IMR-90 (cell line): ENCODE results near the gene ANK2. TPM values are rescaled to one million over a fixed set of nuclear protein-coding genes. Genes with fewer than 3 reads are reported as not detected.

ENCODE experiments used
- ATAC-seq: fragments of 200-7000 bp; cut with Tn5 transposase; 2 replicates; pipeline ENCODE4 v1.9.1; 2020; ENCODE audit warnings: low read depth, mild to moderate bottlenecking, moderate library complexity
- BruUV-seq: library from RNA; stranded (reverse); fragments of 400-500 nt; replicated peaks from 2 replicates; lab custom pipeline; 2021; lab: Mats Ljungman, UMichigan
- CTCF ChIA-PET: fragments of 300-600 bp; formaldehyde crosslinking; extraction: SDS; loops from one replicate; lab custom pipeline; 2021; ENCODE audit warnings: antibody characterized with exemption; lab: Yijun Ruan, JAX
- POLR2A ChIA-PET: fragments of 300-600 bp; sonication (Branson Sonifier 250); formaldehyde crosslinking; loops from one replicate; lab custom pipeline; 2022; ENCODE audit warnings: antibody characterized with exemption; ENCODE audit not compliant: unreplicated experiment; lab: Charles Lee
- DNase-seq: peaks from one replicate; pipeline ENCODE4 v3.0.0; 2013
- H2AFZ ChIP-seq: replicated peaks from 2 replicates; pipeline ENCODE3; 2013; ENCODE audit warnings: low read length, mild to moderate bottlenecking; ENCODE audit not compliant: poor library complexity
- H2AK5ac ChIP-seq: 2 replicates; pipeline ENCODE4 v1.6.1; 2013; ENCODE audit warnings: low read depth, low read length, inconsistent platforms
- H2AK9ac ChIP-seq: replicated peaks from 2 replicates; pipeline ENCODE3; 2013; ENCODE audit warnings: mild to moderate bottlenecking, low read depth, low read length, moderate library complexity; ENCODE audit not compliant: poor library complexity
- H2BK120ac ChIP-seq: 2 replicates; pipeline ENCODE4 v1.6.1; 2013; ENCODE audit warnings: low read depth, low read length, inconsistent platforms
- H2BK15ac ChIP-seq: 3 replicates; pipeline ENCODE4 v1.6.1; 2013; ENCODE audit warnings: low read depth, low read length, inconsistent platforms
- H2BK20ac ChIP-seq: 2 replicates; pipeline ENCODE4 v1.6.1; 2013; ENCODE audit warnings: low read depth, mild to moderate bottlenecking, inconsistent platforms, low read length, moderate library complexity
- H2BK5ac ChIP-seq: 2 replicates; pipeline ENCODE4 v1.6.1; 2013; ENCODE audit warnings: mild to moderate bottlenecking, low read depth, low read length, inconsistent platforms; ENCODE audit not compliant: poor library complexity, severe bottlenecking
- H3K14ac ChIP-seq: replicated peaks from 2 replicates; pipeline ENCODE4 v1.6.1; 2013; ENCODE audit warnings: low read depth, low read length, inconsistent platforms
- H3K18ac ChIP-seq: 2 replicates; pipeline ENCODE4 v1.6.1; 2013; ENCODE audit warnings: low read depth, low read length, control low read depth
- H3K23ac ChIP-seq: 2 replicates; pipeline ENCODE4 v1.6.1; 2013; ENCODE audit warnings: low read depth, low read length, inconsistent platforms
- H3K27ac ChIP-seq: 2 replicates; pipeline ENCODE4 v1.5.1; 2013; ENCODE audit warnings: mild to moderate bottlenecking, control low read depth, low read length; ENCODE audit not compliant: insufficient read depth
- H3K27me3 ChIP-seq: 2 replicates; pipeline ENCODE4 v1.6.1; 2013; ENCODE audit warnings: low read length; ENCODE audit not compliant: control insufficient read depth, insufficient read depth
- H3K36me3 ChIP-seq: 2 replicates; pipeline ENCODE4 v1.6.1; 2013; ENCODE audit warnings: low read length, mixed read lengths; ENCODE audit not compliant: control insufficient read depth, insufficient read depth
- H3K4ac ChIP-seq: 2 replicates; pipeline ENCODE4 v1.6.1; 2013; ENCODE audit warnings: low read depth, low read length, inconsistent platforms
- H3K4me1 ChIP-seq: 2 replicates; pipeline ENCODE4 v1.6.1; 2013; ENCODE audit warnings: low read length, mixed read lengths; ENCODE audit not compliant: control insufficient read depth, insufficient read depth
- H3K4me2 ChIP-seq: 2 replicates; pipeline ENCODE4 v1.6.1; 2013; ENCODE audit warnings: low read depth, mild to moderate bottlenecking, control low read depth, low read length, moderate library complexity
- H3K4me3 ChIP-seq: 2 replicates; pipeline ENCODE4 v1.5.1; 2013; ENCODE audit warnings: low read depth, mild to moderate bottlenecking, control low read depth, low read length, moderate library complexity; ENCODE audit not compliant: insufficient read depth
- H3K56ac ChIP-seq: 2 replicates; pipeline ENCODE4 v1.6.1; 2013; ENCODE audit warnings: low read length, inconsistent platforms; ENCODE audit not compliant: insufficient read depth; ENCODE audit errors: extremely low read depth
- H3K79me1 ChIP-seq, 2 experiments: 2 replicates each; pipeline ENCODE4 v1.6.1; 2013; ENCODE audit warnings: low read length in 2 of 2, inconsistent platforms in 1 of 2, low read depth in 1 of 2
- H3K9ac ChIP-seq: 2 replicates; pipeline ENCODE4 v1.6.1; 2013; ENCODE audit warnings: low read depth, low read length, control low read depth
- H3K9me1 ChIP-seq: 2 replicates; pipeline ENCODE4 v1.6.1; 2013; ENCODE audit warnings: low read length, inconsistent platforms; ENCODE audit not compliant: insufficient read depth
- H3K9me3 ChIP-seq: 2 replicates; pipeline ENCODE4 v1.6.1; 2013; ENCODE audit warnings: low read length; ENCODE audit not compliant: control insufficient read depth, insufficient read depth
- H4K20me1 ChIP-seq: 2 replicates; pipeline ENCODE4 v1.6.1; 2013; ENCODE audit warnings: low read length, inconsistent platforms; ENCODE audit not compliant: insufficient read depth
- H4K5ac ChIP-seq: 2 replicates; pipeline ENCODE4 v1.6.1; 2013; ENCODE audit warnings: mild to moderate bottlenecking, low read depth, low read length, control low read depth
- H4K8ac ChIP-seq, 2 experiments: 2 replicates each; pipeline ENCODE4 v1.6.1; 2013; ENCODE audit warnings: low read depth in 2 of 2, low read length in 2 of 2, control low read depth in 1 of 2, inconsistent platforms in 1 of 2
- H4K91ac ChIP-seq: 2 replicates; pipeline ENCODE4 v1.6.1; 2013; ENCODE audit warnings: low read depth, low read length, inconsistent platforms; ENCODE audit not compliant: insufficient read depth
- BHLHE40 ChIP-seq: fragments of 150-350 bp; IDR thresholded peaks from 2 replicates; pipeline ENCODE4 v1.6.1; 2016; ENCODE audit warnings: mild to moderate bottlenecking, low read depth, low read length
- CEBPB ChIP-seq: IDR thresholded peaks from 2 replicates; pipeline ENCODE4 v1.6.1; 2012; ENCODE audit warnings: low read depth, low read length, improper control_type of control experiment
- CHD1 ChIP-seq: IDR thresholded peaks from 2 replicates; pipeline ENCODE4 v1.6.1; 2012; ENCODE audit warnings: low read depth, low read length, improper control_type of control experiment
- CTCF ChIP-seq: conservative IDR thresholded peaks from 2 replicates; pipeline ENCODE4 v1.5.1; 2012; ENCODE audit warnings: mild to moderate bottlenecking, low read depth, low read length, improper control_type of control experiment
- ELK1 ChIP-seq: fragments of 150-350 bp; IDR thresholded peaks from 2 replicates; pipeline ENCODE4 v1.6.1; 2016; ENCODE audit warnings: low read depth, mild to moderate bottlenecking, low read length, moderate library complexity, borderline replicate concordance
- FOS ChIP-seq: fragments of 150-350 bp; IDR thresholded peaks from 2 replicates; pipeline ENCODE4 v1.6.1; 2016; ENCODE audit warnings: low read depth, low read length
- MAFK ChIP-seq: IDR thresholded peaks from 2 replicates; pipeline ENCODE4 v1.6.1; 2012; ENCODE audit warnings: low read depth, low read length, improper control_type of control experiment
- MAZ ChIP-seq: IDR thresholded peaks from 2 replicates; pipeline ENCODE4 v1.6.1; 2012; ENCODE audit warnings: low read depth, mild to moderate bottlenecking, low read length, improper control_type of control experiment, moderate library complexity, borderline replicate concordance
- MXI1 ChIP-seq: IDR thresholded peaks from 2 replicates; pipeline ENCODE4 v1.6.1; 2012; ENCODE audit warnings: low read depth, mild to moderate bottlenecking, low read length, moderate library complexity, borderline replicate concordance
- NFE2L2 ChIP-seq: fragments of 150-350 bp; IDR thresholded peaks from 2 replicates; pipeline ENCODE4 v1.6.1; 2016; ENCODE audit warnings: low read depth, mild to moderate bottlenecking, low read length
- POLR2A ChIP-seq: IDR thresholded peaks from 2 replicates; pipeline ENCODE4 v1.6.1; 2012; ENCODE audit warnings: mild to moderate bottlenecking, low read depth, low read length
- RAD21 ChIP-seq: IDR thresholded peaks from 2 replicates; pipeline ENCODE4 v1.6.1; 2012; ENCODE audit warnings: low read length, improper control_type of control experiment
- RCOR1 ChIP-seq: IDR thresholded peaks from 2 replicates; pipeline ENCODE4 v1.6.1; 2012; ENCODE audit warnings: mild to moderate bottlenecking, low read length, improper control_type of control experiment; ENCODE audit not compliant: insufficient replicate concordance
- RFX5 ChIP-seq: IDR thresholded peaks from 2 replicates; pipeline ENCODE4 v1.8.0; 2012; ENCODE audit warnings: low read depth, mild to moderate bottlenecking, low read length, moderate library complexity
- SMC3 ChIP-seq: fragments of 150-350 bp; IDR thresholded peaks from 2 replicates; pipeline ENCODE4 v1.6.1; 2016; ENCODE audit warnings: low read depth, mild to moderate bottlenecking, antibody characterized with exemption, low read length, moderate library complexity
- USF2 ChIP-seq: fragments of 150-350 bp; IDR thresholded peaks from 2 replicates; pipeline ENCODE4 v1.6.1; 2017; ENCODE audit warnings: mild to moderate bottlenecking, antibody characterized with exemption, low read length, low read depth
- dilution Hi-C: fragments of 300-500 bp; cut with HindIII; formaldehyde crosslinking; loops from one replicate; pipeline ENCODE4 v1.14.3; 2018; ENCODE audit warnings: low sequenced_read_pairs; ENCODE audit not compliant: unreplicated experiment
- in situ Hi-C: fragments of 300-500 bp; cut with MboI; formaldehyde crosslinking; loops from 3 replicates; pipeline ENCODE4 v1.14.3; 2019; ENCODE audit warnings: low sequenced_read_pairs, inconsistent platforms, mixed read lengths
- intact Hi-C: fragments of 100-400 bp; cut with micrococcal nuclease; formaldehyde crosslinking; loops from 2 replicates; pipeline ENCODE4 v1.10.0; 2022
- polyA plus RNA-seq, 3 experiments: library from polyadenylated mRNA; depleted of rRNA; stranded (reverse); fragments of >200 nt; gene quantifications; 2 replicates each; pipeline ENCODE4 v1.2.3, GENCODE V29; 2012; ENCODE audit warnings: low replicate concordance in 1 of 3
- total RNA-seq: library from RNA; depleted of rRNA; stranded (reverse); fragments of >200 nt; gene quantifications from 2 replicates; pipeline ENCODE4 v1.2.3, GENCODE V29; 2012

Gene ANK2
- total and polyA plus RNA-seq, 2 of the 4 experiments (the other 2 are of a cell fraction), result 0.82 to 6.6 TPM

- H3K4me3 ChIP-seq, result no peak overlapping the region
- no peaks in the 10 kb centered on the region for H3K9me3 ChIP-seq
Measured at GRCh38 chr4:113289766-113290165, 240.3 kb downstream of the ANK2 start.

More at GRCh38 chr4:113289766-113290165, 240.3 kb downstream of the ANK2 start:
- H3K4ac ChIP-seq, result no peak overlapping the region
- ChIA-PET CTCF (interaction anchor here (0.6 to 0.7 kb wide), 2 partner anchors 17 to 194 kb away, joined by 3 to 6 read pairs; no protein-coding TSS in a partner anchor), POLR2A (no interaction called here)
- H3K56ac ChIP-seq, result no peak overlapping the region
- no peak overlapping the region for H2AFZ ChIP-seq
- no peaks in the 10 kb centered on the region for H3K27me3 ChIP-seq
- H3K9ac ChIP-seq, result no peak overlapping the region
- peaks cover 5% of the 10 kb centered on the region for H3K4me1 ChIP-seq
- H4K91ac ChIP-seq, result no peak overlapping the region
- no peak overlapping the region for H3K4me2 ChIP-seq
- in situ Hi-C loops (loop anchor here (25.0 kb wide), 1 partner anchor 1098 kb away; no protein-coding TSS in a partner anchor), intact Hi-C loops (loop anchor here (5.0 kb wide), 3 partner anchors 93 to 1098 kb away; partner anchors contain the start of gene CAMK2D), dilution Hi-C loops (no loop called here)
- no peak overlapping the region for H3K18ac ChIP-seq
- H3K9me1 ChIP-seq, result no peaks in the 10 kb centered on the region; the same call in 1 of the 2 replicates
- H3K14ac ChIP-seq, result no peak overlapping the region
- no peak overlapping the region for H3K23ac ChIP-seq
- H4K20me1 ChIP-seq, result no peaks in the 10 kb centered on the region
- DNase-seq (peak; percentile 47), ATAC-seq (no peak)
- H3K36me3 ChIP-seq, result no peaks in the 10 kb centered on the region
- no peak overlapping the region for H2BK20ac ChIP-seq
- H3K79me1 ChIP-seq, result no peaks in the 10 kb centered on the region
- no TSS peak for BruUV-seq
- no peak overlapping the region for H2AK5ac ChIP-seq
- no peak overlapping the region for H4K8ac ChIP-seq
- H2BK120ac ChIP-seq, result no peak overlapping the region
- no peak overlapping the region for H2BK15ac ChIP-seq
- H2AK9ac ChIP-seq, result no peak overlapping the region
- TF ChIP-seq MXI1, result no peak
- no peak for TF ChIP-seq MAFK
- TF ChIP-seq NFE2L2, result no peak
- no peak for TF ChIP-seq SMC3
- TF ChIP-seq USF2, result no peak
- no peak for TF ChIP-seq FOS
- no peak for TF ChIP-seq RAD21
- no peak for TF ChIP-seq RCOR1
- no peak for TF ChIP-seq CTCF
- TF ChIP-seq MAZ, result no peak
- TF ChIP-seq CEBPB, result no peak
- no peak for TF ChIP-seq BHLHE40
- TF ChIP-seq POLR2A, result no peak
- no peak for TF ChIP-seq RFX5
- TF ChIP-seq ELK1, result no peak
- no peak for TF ChIP-seq CHD1
- H4K5ac ChIP-seq, result no peak overlapping the region
- no peak overlapping the region for H2BK5ac ChIP-seq
- no peak overlapping the region for H3K27ac ChIP-seq
